ENCODE measurements around the gene RPH3AL.

The RPH3AL gene

DNA sequence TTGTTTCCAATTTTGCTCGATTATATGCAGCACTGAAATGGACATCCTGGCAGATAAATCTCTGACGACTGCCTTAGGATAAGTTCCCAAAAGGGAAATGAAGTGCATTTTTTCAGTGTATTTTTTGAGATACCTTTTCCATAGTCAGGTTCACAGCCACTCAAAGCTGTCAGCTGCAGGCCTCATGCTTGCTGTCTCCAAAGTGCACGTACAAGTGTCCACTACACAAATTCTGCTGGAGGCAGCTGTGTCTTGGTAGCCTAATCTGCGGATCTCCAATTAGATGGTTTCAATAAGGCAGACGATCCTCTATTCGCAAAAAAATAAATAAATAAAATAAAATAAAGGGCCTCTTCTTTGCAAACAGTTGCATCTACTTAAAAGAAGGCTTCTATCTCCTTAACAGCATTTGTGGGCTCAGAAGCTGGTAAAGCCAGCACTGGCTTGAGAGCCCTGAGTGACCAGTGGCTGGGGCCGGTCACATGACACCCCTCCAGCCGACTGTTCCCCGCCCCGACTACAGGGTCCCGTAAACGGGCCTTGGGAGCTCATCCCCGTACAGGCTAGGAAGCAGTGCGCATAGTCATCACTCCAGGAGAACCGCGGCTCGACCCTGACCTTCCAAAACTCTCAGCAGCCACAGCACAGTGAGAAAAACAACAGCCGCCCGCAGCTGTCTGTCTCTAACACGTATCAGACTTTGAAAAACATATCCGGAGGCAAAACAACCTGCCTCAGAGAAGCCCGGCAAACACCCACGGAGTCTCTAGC is 18.8 kb downstream of the RPH3AL start:
- Histone ChIP-seq H2BK5ac (ENCODE audit: low read depth, low read length, poor library complexity) (no peak overlapping the region), H3K9me3 (ENCODE audit: insufficient read depth, low read depth, low read length) (peaks cover 2% of the 10 kb centered on the region), H4K12ac (ENCODE audit: low read depth, low read length) (peak overlapping the region; percentile 27), H3K79me1 (ENCODE audit: low read length) (peaks cover 15% of the 10 kb centered on the region), H3K9ac (ENCODE audit: low read length) (no peak overlapping the region), H3K4ac (ENCODE audit: low read depth, low read length) (no peak overlapping the region), H4K8ac (ENCODE audit: low read depth, low read length) (peak overlapping the region; percentile 27), H2AFZ (ENCODE audit: insufficient read depth, low read length, poor library complexity) (no peak overlapping the region), H3K4me1 (ENCODE audit: control insufficient read depth in 1 of 2, insufficient read depth in 2 of 2, low read length in 2 of 2) (peaks cover 18 to 21% of the 10 kb centered on the region in 2 experiments), H3K14ac (ENCODE audit: low read length) (no peak overlapping the region), H3K36me3 (ENCODE audit: control insufficient read depth in 1 of 2, insufficient read depth in 2 of 2, low read length in 2 of 2) (no peaks in the 10 kb centered on the region), H3K27ac (ENCODE audit: low read depth, low read length) (no peak overlapping the region), H3K18ac (ENCODE audit: low read length) (no peak overlapping the region), H4K91ac (ENCODE audit: low read depth, low read length) (peak overlapping the region; percentile 75), H3K27me3 (ENCODE audit: insufficient read depth, low read length) (no peaks in the 10 kb centered on the region), H3K23ac (ENCODE audit: low read length) (no peak overlapping the region), H2BK12ac (ENCODE audit: low read length) (peak overlapping the region; percentile 3), H3K4me3 (ENCODE audit: low read depth, low read length) (no peak overlapping the region), H3K4me2 (ENCODE audit: low read length) (no peak overlapping the region), H2AK5ac (ENCODE audit: low read length) (no peak overlapping the region), H2BK120ac (ENCODE audit: insufficient read depth, low read length, poor library complexity) (no peak overlapping the region), H3K79me2 (ENCODE audit: control insufficient read depth, insufficient read depth, low read length, poor library complexity) (peaks cover 2% of the 10 kb centered on the region)
- peak in 1 of 2 donors; percentile 11 for DNase-seq
- WGBS (ENCODE audit: extremely low coverage, insufficient coverage, insufficient read length) = no CpG with 5 or more reads among the region's 23 CpGs

- Histone ChIP-seq H4K91ac (ENCODE audit: low read depth, low read length) (peak overlapping the region; percentile 82), H2AK5ac (ENCODE audit: low read length) (no peak overlapping the region), H3K79me2 (ENCODE audit: control insufficient read depth, insufficient read depth, low read length, poor library complexity) (peaks cover 2% of the 10 kb centered on the region), H3K18ac (ENCODE audit: low read length) (no peak overlapping the region), H3K27ac (ENCODE audit: low read depth, low read length) (peak overlapping the region; percentile 86), H3K9ac (ENCODE audit: low read length) (no peak overlapping the region), H3K23ac (ENCODE audit: low read length) (no peak overlapping the region), H3K14ac (ENCODE audit: low read length) (peak overlapping the region; percentile 68), H4K8ac (ENCODE audit: low read depth, low read length) (peak overlapping the region; percentile 89), H3K36me3 (ENCODE audit: control insufficient read depth in 1 of 2, insufficient read depth in 2 of 2, low read length in 2 of 2) (no peaks in the 10 kb centered on the region), H3K4me1 (ENCODE audit: control insufficient read depth in 1 of 2, insufficient read depth in 2 of 2, low read length in 2 of 2) (peaks cover 18 to 21% of the 10 kb centered on the region in 2 experiments), H3K4ac (ENCODE audit: low read depth, low read length) (peak overlapping the region; percentile 53), H4K12ac (ENCODE audit: low read depth, low read length) (peak overlapping the region; percentile 64), H2BK12ac (ENCODE audit: low read length) (peak overlapping the region; percentile 67), H3K4me3 (ENCODE audit: low read depth, low read length) (no peak overlapping the region), H3K9me3 (ENCODE audit: insufficient read depth, low read depth, low read length) (peaks cover 2% of the 10 kb centered on the region), H2BK120ac (ENCODE audit: insufficient read depth, low read length, poor library complexity) (peak overlapping the region; percentile 52), H2BK5ac (ENCODE audit: low read depth, low read length, poor library complexity) (peak overlapping the region; percentile 64), H3K79me1 (ENCODE audit: low read length) (peaks cover 15% of the 10 kb centered on the region), H3K4me2 (ENCODE audit: low read length) (peak overlapping the region; percentile 37), H3K27me3 (ENCODE audit: insufficient read depth, low read length) (no peaks in the 10 kb centered on the region), H2AFZ (ENCODE audit: insufficient read depth, low read length, poor library complexity) (no peak overlapping the region)
- DNase-seq = no peak
- no CpG with 5 or more reads among the region's 34 CpGs for WGBS (ENCODE audit: extremely low coverage, insufficient coverage, insufficient read length)
These were observed 19.9 kb downstream of the RPH3AL start for GRCh38 chr17:332558-333322.

GRCh38 chr17:332023-332422 is 20.6 kb downstream of the RPH3AL start:
- H4K91ac ChIP-seq (ENCODE audit: low read depth, low read length) = peak overlapping the region; percentile 65
- no peak overlapping the region for H4K12ac ChIP-seq (ENCODE audit: low read depth, low read length)
- no CpG with 5 or more reads among the region's 11 CpGs for WGBS (ENCODE audit: extremely low coverage, insufficient coverage, insufficient read length)
- peak overlapping the region; percentile 24 for H4K8ac ChIP-seq (ENCODE audit: low read depth, low read length)
- peaks cover 15% of the 10 kb centered on the region for H3K79me1 ChIP-seq (ENCODE audit: low read length)
- no peak overlapping the region for H3K4me3 ChIP-seq (ENCODE audit: low read depth, low read length)
- H3K14ac ChIP-seq (ENCODE audit: low read length) = peak overlapping the region; percentile 31
- peaks cover 2% of the 10 kb centered on the region for H3K9me3 ChIP-seq (ENCODE audit: insufficient read depth, low read depth, low read length)
- peaks cover 18 to 21% of the 10 kb centered on the region in 2 experiments for H3K4me1 ChIP-seq (ENCODE audit: control insufficient read depth in 1 of 2, insufficient read depth in 2 of 2, low read length in 2 of 2)
- DNase-seq = no peak
- no peak overlapping the region for H3K9ac ChIP-seq (ENCODE audit: low read length)
- no peak overlapping the region for H2AFZ ChIP-seq (ENCODE audit: insufficient read depth, low read length, poor library complexity)
- no peak overlapping the region for H3K23ac ChIP-seq (ENCODE audit: low read length)
- peak overlapping the region; percentile 4 for H3K18ac ChIP-seq (ENCODE audit: low read length)
- H2AK5ac ChIP-seq (ENCODE audit: low read length) = peak overlapping the region; percentile 10
- H3K4me2 ChIP-seq (ENCODE audit: low read length) = peak overlapping the region; percentile 36
- H2BK12ac ChIP-seq (ENCODE audit: low read length) = peak overlapping the region; percentile 37
- H3K36me3 ChIP-seq (ENCODE audit: control insufficient read depth in 1 of 2, insufficient read depth in 2 of 2, low read length in 2 of 2) = no peaks in the 10 kb centered on the region
- H3K27me3 ChIP-seq (ENCODE audit: insufficient read depth, low read length) = no peaks in the 10 kb centered on the region
- H3K79me2 ChIP-seq (ENCODE audit: control insufficient read depth, insufficient read depth, low read length, poor library complexity) = peaks cover 2% of the 10 kb centered on the region
- H2BK5ac ChIP-seq (ENCODE audit: low read depth, low read length, poor library complexity) = peak overlapping the region; percentile 42
- H2BK120ac ChIP-seq (ENCODE audit: insufficient read depth, low read length, poor library complexity) = peak overlapping the region; percentile 33
- no peak overlapping the region for H3K4ac ChIP-seq (ENCODE audit: low read depth, low read length)
- peak overlapping the region; percentile 69 for H3K27ac ChIP-seq (ENCODE audit: low read depth, low read length)

DNA sequence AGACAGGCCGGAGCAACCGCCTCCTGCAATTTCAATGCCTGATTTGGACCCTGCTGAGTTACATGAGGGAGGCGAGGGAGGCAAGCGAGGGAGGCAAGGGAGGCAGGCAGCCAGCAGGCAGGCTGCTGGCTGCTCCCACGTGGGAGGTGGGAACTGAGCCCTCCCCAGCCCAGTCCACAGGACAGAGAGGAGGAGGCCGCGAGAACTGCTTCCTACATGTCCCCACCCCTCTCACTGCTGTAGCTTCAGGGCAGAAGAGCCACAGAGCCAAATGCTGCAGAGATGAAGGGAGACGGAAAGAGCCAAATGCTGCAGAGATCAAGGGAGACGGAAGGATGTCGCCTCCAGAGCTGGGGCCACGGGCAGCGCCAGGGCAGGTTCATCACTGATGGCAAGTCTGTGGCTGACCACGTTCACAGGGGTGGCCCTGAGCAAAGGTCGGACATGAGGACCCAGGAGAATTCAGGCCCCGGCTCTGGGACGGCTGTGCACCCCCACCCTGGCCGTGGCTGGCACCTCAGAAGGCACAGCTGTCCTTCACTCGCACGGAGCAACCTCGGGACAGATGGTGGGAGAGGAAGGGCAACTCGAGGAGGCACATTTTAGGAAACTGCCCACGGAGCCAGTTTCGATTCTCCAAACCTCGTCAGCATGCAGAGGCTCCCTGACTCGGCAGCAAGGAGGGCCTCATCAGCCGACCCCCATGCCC is 21.5 kb downstream of the RPH3AL start:
- Histone ChIP-seq H4K8ac (ENCODE audit: low read depth, low read length) (no peak overlapping the region), H3K4ac (ENCODE audit: low read depth, low read length) (no peak overlapping the region), H3K9me3 (ENCODE audit: insufficient read depth, low read depth, low read length) (no peaks in the 10 kb centered on the region), H2BK12ac (ENCODE audit: low read length) (peak overlapping the region; percentile 37), H3K4me1 (ENCODE audit: control insufficient read depth in 1 of 2, insufficient read depth in 2 of 2, low read length in 2 of 2) (peaks cover 18 to 21% of the 10 kb centered on the region in 2 experiments), H4K12ac (ENCODE audit: low read depth, low read length) (no peak overlapping the region), H2BK120ac (ENCODE audit: insufficient read depth, low read length, poor library complexity) (peak overlapping the region; percentile 6), H3K36me3 (ENCODE audit: control insufficient read depth in 1 of 2, insufficient read depth in 2 of 2, low read length in 2 of 2) (no peaks in the 10 kb centered on the region), H3K9ac (ENCODE audit: low read length) (no peak overlapping the region), H2AFZ (ENCODE audit: insufficient read depth, low read length, poor library complexity) (no peak overlapping the region), H2BK5ac (ENCODE audit: low read depth, low read length, poor library complexity) (no peak overlapping the region), H3K79me2 (ENCODE audit: control insufficient read depth, insufficient read depth, low read length, poor library complexity) (peaks cover 2% of the 10 kb centered on the region), H2AK5ac (ENCODE audit: low read length) (no peak overlapping the region), H3K18ac (ENCODE audit: low read length) (no peak overlapping the region), H3K14ac (ENCODE audit: low read length) (peak overlapping the region; percentile 37), H3K23ac (ENCODE audit: low read length) (no peak overlapping the region), H3K27me3 (ENCODE audit: insufficient read depth, low read length) (no peaks in the 10 kb centered on the region), H4K91ac (ENCODE audit: low read depth, low read length) (peak overlapping the region; percentile 65), H3K27ac (ENCODE audit: low read depth, low read length) (no peak overlapping the region), H3K4me3 (ENCODE audit: low read depth, low read length) (no peak overlapping the region), H3K79me1 (ENCODE audit: low read length) (peaks cover 15% of the 10 kb centered on the region), H3K4me2 (ENCODE audit: low read length) (no peak overlapping the region)
- WGBS (ENCODE audit: extremely low coverage, insufficient coverage, insufficient read length) = no CpG with 5 or more reads among the region's 26 CpGs
- DNase-seq = peak in 1 of 2 donors; percentile 8

All from trophoblast cell (in vitro differentiated cells and primary cell).